ENCODE data around the gene SLC10A1. TPM values are rescaled to one million over a fixed set of nuclear protein-coding genes. Genes with fewer than 3 reads are reported as not detected.

SLC10A1 gene
- total and polyA plus RNA-seq, 2 of the 4 experiments (the other 2 are of a cell fraction) = 0.03 TPM; not detected in 1

DNA sequence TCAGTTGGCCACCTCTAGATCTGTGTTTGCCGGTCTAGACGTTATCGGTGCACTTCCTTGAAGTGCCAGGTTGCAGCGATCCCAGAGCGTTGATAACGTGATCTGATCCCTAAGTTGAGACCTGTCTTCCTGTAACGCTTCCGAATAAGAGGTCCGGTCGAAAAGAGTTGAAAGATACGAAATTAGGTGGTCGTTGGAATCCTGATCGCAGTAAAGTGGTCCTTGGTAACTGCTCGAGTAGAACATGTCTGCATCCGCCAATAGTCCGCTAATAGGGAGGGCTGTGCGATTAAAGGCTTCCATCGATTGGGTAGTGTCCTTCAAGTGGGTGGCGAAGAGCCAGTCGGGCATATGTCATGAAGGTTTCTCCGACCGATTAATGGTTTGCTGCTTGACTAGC is 27.4 kb downstream of the SLC10A1 start:
- in situ Hi-C loops (cut with MboI; ENCODE audit: low sequenced_read_pairs) = no loop called here
- Histone ChIP-seq H3K9me1 (ENCODE audit: insufficient read depth, low read length) (peaks cover 13% of the 10 kb centered on the region), H3K9me3 (ENCODE audit: control insufficient read depth, insufficient read depth, low read length) (no peaks in the 10 kb centered on the region), H4K8ac (ENCODE audit: low read depth in 2 of 2, low read length in 2 of 2) (no peak overlapping the region), H2BK120ac (ENCODE audit: low read depth, low read length) (no peak overlapping the region), H3K23ac (ENCODE audit: low read depth, low read length) (0 out of 2 replicates have a peak overlapping the region, but pooled peaks have one; percentile 41), H4K91ac (ENCODE audit: insufficient read depth, low read depth, low read length) (no peak overlapping the region), H3K79me1 (ENCODE audit: low read depth in 1 of 2, low read length in 2 of 2) (peaks cover 38 to 68% of the 10 kb centered on the region in 2 experiments), H3K56ac (ENCODE audit: extremely low read depth, insufficient read depth, low read length) (no peak overlapping the region), H3K9ac (ENCODE audit: low read depth, low read length) (no peak overlapping the region), H3K18ac (ENCODE audit: low read depth, low read length) (no peak overlapping the region), H3K36me3 (ENCODE audit: control insufficient read depth, insufficient read depth, low read length) (peaks cover 49% of the 10 kb centered on the region), H2BK15ac (ENCODE audit: low read depth, low read length) (no peak overlapping the region), H3K4me3 (ENCODE audit: insufficient read depth, low read depth, low read length) (no peak overlapping the region), H3K14ac (replicated peaks; ENCODE audit: low read depth, low read length) (no peak overlapping the region), H2AK5ac (ENCODE audit: low read depth, low read length) (no peak overlapping the region), H3K27me3 (ENCODE audit: control insufficient read depth, insufficient read depth, low read length) (no peaks in the 10 kb centered on the region), H2AK9ac (replicated peaks; ENCODE audit: low read depth, low read length, poor library complexity) (no peak overlapping the region), H4K5ac (ENCODE audit: low read depth, low read length) (no peak overlapping the region), H2BK5ac (ENCODE audit: low read depth, low read length, poor library complexity, severe bottlenecking) (no peak overlapping the region), H2AFZ (replicated peaks; ENCODE audit: low read length, poor library complexity) (no peak overlapping the region), H2BK20ac (ENCODE audit: low read depth, low read length) (no peak overlapping the region), H4K20me1 (ENCODE audit: insufficient read depth, low read length) (peaks cover 53% of the 10 kb centered on the region), H3K27ac (ENCODE audit: insufficient read depth, low read length) (no peak overlapping the region), H3K4me1 (ENCODE audit: control insufficient read depth, insufficient read depth, low read length) (peaks cover 4% of the 10 kb centered on the region), H3K4ac (ENCODE audit: low read depth, low read length) (no peak overlapping the region), H3K4me2 (ENCODE audit: low read depth, low read length) (no peak overlapping the region)
- dilution Hi-C loops (cut with HindIII; ENCODE audit: low sequenced_read_pairs, unreplicated experiment) = no loop called here
- ATAC-seq (ENCODE audit: low read depth) (no peak), DNase-seq (no peak)
- POLR2A ChIA-PET (ENCODE audit: unreplicated experiment) = no interaction called here
- WGBS, 2 experiments (ENCODE audit: extremely low coverage in 2 of 2, insufficient read length in 1 of 2) = 95% methylated on average over 14 of the region's 22 CpGs; no CpG with 5 or more reads in 1 of the 2 experiments
- intact Hi-C loops (cut with micrococcal nuclease) = no loop called here
- no TSS peak for BruUV-seq (replicated peaks)
- TF ChIP-seq, protein P1, sequence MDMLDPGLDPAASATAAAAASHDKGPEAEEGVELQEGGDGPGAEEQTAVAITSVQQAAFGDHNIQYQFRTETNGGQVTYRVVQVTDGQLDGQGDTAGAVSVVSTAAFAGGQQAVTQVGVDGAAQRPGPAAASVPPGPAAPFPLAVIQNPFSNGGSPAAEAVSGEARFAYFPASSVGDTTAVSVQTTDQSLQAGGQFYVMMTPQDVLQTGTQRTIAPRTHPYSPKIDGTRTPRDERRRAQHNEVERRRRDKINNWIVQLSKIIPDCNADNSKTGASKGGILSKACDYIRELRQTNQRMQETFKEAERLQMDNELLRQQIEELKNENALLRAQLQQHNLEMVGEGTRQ (IDR thresholded peaks at IDR 0.05; ENCODE audit: low read depth, low read length) = no peak
- TF ChIP-seq RFX5 (IDR thresholded peaks at IDR 0.05; ENCODE audit: low read depth, low read length) = no peak
- no peak for TF ChIP-seq MAZ (IDR thresholded peaks at IDR 0.05; ENCODE audit: borderline replicate concordance, low read depth, low read length)
- TF ChIP-seq, protein P2, sequence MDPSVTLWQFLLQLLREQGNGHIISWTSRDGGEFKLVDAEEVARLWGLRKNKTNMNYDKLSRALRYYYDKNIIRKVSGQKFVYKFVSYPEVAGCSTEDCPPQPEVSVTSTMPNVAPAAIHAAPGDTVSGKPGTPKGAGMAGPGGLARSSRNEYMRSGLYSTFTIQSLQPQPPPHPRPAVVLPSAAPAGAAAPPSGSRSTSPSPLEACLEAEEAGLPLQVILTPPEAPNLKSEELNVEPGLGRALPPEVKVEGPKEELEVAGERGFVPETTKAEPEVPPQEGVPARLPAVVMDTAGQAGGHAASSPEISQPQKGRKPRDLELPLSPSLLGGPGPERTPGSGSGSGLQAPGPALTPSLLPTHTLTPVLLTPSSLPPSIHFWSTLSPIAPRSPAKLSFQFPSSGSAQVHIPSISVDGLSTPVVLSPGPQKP (IDR thresholded peaks at IDR 0.05; ENCODE audit: borderline replicate concordance, low read depth, low read length) = no peak
- TF ChIP-seq CHD1 (IDR thresholded peaks at IDR 0.05; ENCODE audit: low read depth, low read length) = 0 out of 2 replicates have a peak, but pooled peaks have one; percentile 30
- CTCF ChIA-PET = no interaction called here
